NB4 (cell line): ENCODE measurements around the gene LRRC8C.

Experiments
- DNase-seq: peaks from one replicate; pipeline ENCODE4 v3.0.0; 2010; ENCODE audit warnings: low read depth
- H3K4me3 ChIP-seq: one replicate; pipeline ENCODE4 v1.5.1; 2011; ENCODE audit warnings: mild to moderate bottlenecking, low read depth, low read length, moderate library complexity
- MYC ChIP-seq: IDR thresholded peaks from 2 replicates; pipeline ENCODE4 v1.6.1; 2011; ENCODE audit warnings: low read depth, low read length
- POLR2A ChIP-seq: IDR thresholded peaks from 2 replicates; pipeline ENCODE4 v1.6.1; 2011; ENCODE audit warnings: mild to moderate bottlenecking; ENCODE audit not compliant: insufficient read length; ENCODE audit errors: extremely low read depth
- TF ChIP-seq, protein P1 (sequence below): IDR thresholded peaks from 2 replicates; pipeline ENCODE4 v1.6.1; 2011; ENCODE audit warnings: low read depth, low read length
- TF ChIP-seq, protein P2 (sequence below): IDR thresholded peaks from one replicate; pipeline ENCODE4 v1.5.1; 2012; ENCODE audit warnings: low read depth, low read length

The LRRC8C gene

DNA sequence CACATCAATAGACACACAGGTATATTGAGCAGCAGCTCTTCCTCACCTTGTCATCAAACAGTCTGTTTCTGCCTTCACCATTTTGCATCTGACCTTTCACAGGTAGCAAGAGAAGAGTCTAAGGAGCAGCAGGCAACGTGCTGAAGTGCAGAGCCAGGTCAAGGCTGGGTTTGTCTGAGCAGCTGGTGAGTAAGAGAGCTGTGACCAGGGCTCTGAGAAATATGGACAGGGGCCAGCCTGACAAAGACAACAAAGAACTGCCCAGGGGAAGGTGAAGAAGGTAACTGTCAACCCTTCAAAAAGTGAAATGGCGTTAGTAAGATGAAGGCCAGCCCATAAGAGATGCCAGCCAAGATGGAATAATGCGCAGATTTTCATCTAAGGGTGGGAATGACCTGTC, 129.0 kb downstream of the LRRC8C start:
- H3K4me3 ChIP-seq = no peak overlapping the region
- TF ChIP-seq POLR2A (no peak), MYC (no peak)
- TF ChIP-seq, protein P1, sequence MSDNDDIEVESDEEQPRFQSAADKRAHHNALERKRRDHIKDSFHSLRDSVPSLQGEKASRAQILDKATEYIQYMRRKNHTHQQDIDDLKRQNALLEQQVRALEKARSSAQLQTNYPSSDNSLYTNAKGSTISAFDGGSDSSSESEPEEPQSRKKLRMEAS = no peak
- TF ChIP-seq, protein P2, sequence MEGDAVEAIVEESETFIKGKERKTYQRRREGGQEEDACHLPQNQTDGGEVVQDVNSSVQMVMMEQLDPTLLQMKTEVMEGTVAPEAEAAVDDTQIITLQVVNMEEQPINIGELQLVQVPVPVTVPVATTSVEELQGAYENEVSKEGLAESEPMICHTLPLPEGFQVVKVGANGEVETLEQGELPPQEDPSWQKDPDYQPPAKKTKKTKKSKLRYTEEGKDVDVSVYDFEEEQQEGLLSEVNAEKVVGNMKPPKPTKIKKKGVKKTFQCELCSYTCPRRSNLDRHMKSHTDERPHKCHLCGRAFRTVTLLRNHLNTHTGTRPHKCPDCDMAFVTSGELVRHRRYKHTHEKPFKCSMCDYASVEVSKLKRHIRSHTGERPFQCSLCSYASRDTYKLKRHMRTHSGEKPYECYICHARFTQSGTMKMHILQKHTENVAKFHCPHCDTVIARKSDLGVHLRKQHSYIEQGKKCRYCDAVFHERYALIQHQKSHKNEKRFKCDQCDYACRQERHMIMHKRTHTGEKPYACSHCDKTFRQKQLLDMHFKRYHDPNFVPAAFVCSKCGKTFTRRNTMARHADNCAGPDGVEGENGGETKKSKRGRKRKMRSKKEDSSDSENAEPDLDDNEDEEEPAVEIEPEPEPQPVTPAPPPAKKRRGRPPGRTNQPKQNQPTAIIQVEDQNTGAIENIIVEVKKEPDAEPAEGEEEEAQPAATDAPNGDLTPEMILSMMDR = no peak
- no peak for DNase-seq

- TF ChIP-seq, protein P1 = peak; percentile 49
- TF ChIP-seq POLR2A (no peak), MYC (no peak)
- TF ChIP-seq, protein P2 = no peak
- H3K4me3 ChIP-seq = peak overlapping the region; percentile 46
- DNase-seq = no peak
Observed at GRCh38 chr1:89762386-89762778, 129.5 kb downstream of the LRRC8C start.

DNA sequence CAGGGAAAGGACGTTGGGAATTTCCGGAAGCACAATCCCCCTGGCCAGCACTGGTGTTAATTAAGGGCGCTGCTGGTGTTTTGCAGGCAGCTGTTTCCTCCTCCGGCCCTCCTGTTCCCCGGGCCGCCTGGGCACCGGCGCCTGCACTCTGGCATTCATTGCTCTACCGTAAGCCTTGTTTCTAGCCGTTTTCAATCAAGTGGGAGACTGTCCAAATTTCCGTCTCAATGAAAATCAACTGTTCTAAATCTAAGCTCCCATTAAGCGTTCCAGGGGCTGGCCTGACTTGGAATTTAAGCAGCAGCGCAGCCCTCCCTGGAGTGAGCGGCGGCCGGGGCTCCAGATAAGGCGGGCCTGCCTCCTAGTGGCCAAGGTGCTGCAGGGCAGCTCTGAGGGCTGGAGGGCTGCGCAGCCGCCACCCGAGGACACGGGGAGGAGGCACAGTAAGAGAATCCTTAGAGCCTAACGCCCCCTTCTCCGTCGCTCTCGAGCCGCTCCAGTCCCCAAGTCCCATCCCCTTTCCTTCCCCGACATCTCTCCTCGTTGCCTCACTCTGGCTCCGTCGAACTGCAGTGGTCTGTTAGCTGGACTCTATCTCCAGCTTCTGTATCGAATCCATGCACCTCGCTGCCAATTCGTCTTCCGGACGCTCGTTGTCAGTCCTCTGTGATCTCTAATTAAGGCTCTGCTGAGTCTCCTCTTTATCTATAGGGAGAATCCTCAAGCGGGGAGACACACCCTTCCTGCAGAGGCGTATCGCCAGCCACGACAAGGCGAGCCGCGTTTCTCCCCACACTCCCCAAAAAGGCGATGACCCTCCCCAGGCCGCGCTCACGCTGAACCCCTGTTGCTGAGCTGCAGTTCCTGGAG, 130.1 kb downstream of the LRRC8C start:
- DNase-seq = peak; percentile 90
- TF ChIP-seq, protein P1 = no peak
- TF ChIP-seq, protein P2 = peak; percentile 90
- H3K4me3 ChIP-seq = peak overlapping the region; percentile 46

DNA sequence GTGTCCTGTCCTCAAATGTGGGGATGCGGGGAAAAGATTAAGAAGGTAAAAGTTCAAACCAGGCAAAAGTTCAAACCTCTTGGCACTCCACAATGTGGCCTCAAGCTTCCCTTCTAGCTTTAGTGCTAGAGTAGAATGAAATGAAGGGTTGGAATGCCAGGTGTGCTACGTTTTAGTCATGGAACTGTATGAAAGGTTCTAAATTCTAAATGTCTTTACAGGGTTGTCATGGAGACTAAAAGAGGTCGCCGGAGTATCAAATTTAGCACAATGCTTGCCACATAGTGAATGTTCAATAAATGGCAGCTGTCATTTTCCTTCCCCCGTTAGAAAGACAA, 130.7 kb downstream of the LRRC8C start:
- DNase-seq = no peak
- no peak overlapping the region for H3K4me3 ChIP-seq
- TF ChIP-seq, protein P2 = no peak

GRCh38 chr1:89765774-89766173, 132.9 kb downstream of the LRRC8C start:
- H3K4me3 ChIP-seq = no peak overlapping the region
- TF ChIP-seq, protein P2 = no peak
- TF ChIP-seq MYC (no peak), POLR2A (no peak)
- TF ChIP-seq, protein P1 = no peak
- DNase-seq = no peak

- TF ChIP-seq, protein P1 = no peak
- no peak for TF ChIP-seq POLR2A
Observed at GRCh38 chr1:89767618-89768017, 134.7 kb downstream of the LRRC8C start.

More at GRCh38 chr1:89767618-89768017, 134.7 kb downstream of the LRRC8C start:
- DNase-seq = no peak
- H3K4me3 ChIP-seq = no peak overlapping the region
